Activated CD4-positive, CD25-positive, alpha-beta regulatory T cell (primary cell): ENCODE measurements around the gene CCDC186.
"Not testable (repeated sequence)": the region's sequence is repeated elsewhere in the genome, so short reads cannot be mapped to it uniquely, and the experiment has no call there.

ENCODE experiments used
- DNase-seq, 4 experiments: peaks; one replicate each; lab custom pipeline; 2025; lab: John Stamatoyannopoulos, UW

The CCDC186 gene

GRCh38 chr10:114173603-114173920, 441 bp downstream of the CCDC186 start:
- DNase-seq, result no peak

GRCh38 chr10:114172776-114173602, 1.0 kb downstream of the CCDC186 start:
- DNase-seq, result no peak

- DNase-seq, result no peak
These were observed 1.8 kb downstream of the CCDC186 start for GRCh38 chr10:114172216-114172615.

DNA sequence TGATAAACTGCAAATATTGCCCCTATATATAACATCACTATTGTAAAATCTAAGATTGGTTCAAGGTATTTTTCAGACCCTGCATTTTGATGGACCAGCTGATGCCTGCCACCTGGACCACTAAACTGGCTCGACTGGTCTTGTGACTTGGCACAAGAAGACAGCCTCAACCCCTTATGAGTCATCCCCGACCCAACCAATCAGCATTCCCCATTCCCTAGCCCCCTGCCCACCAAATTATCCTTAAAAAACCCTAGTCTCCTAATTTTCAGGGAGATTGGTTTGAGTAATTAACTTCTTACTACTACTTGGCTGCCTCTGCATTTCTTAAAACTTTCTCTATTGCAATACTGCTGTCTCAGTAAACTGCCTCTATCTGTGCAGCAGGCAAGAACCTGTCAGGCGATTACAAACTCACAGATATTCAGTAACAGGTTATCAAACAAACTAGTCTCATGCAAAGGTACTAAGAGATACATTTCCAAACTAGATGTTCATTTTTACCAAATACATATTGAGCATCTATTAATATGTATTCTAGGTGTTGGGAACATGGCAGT, 5.5 kb downstream of the CCDC186 start:
- DNase-seq, result no peak

- no peak for DNase-seq
These were observed 6.0 kb downstream of the CCDC186 start for GRCh38 chr10:114167985-114168384.

DNA sequence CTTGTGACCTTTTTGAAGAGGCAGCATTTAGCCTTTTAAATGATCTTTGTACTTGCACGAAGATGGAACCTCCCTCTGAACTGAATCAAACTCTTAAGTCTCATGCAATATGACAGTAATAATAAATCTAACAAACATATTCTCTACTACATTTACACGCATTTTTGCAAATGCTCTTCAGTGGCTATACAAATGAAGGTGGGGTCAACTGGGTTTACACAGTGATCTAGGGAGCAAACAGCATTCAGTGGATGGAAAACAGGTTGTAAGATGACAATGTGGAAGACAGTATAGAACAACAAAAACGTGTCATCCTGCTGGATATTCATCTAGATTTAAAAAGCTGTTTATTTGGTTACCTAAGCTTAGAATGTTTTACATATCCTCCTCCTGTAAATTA, 7.5 kb downstream of the CCDC186 start:
- DNase-seq, result no peak

DNA sequence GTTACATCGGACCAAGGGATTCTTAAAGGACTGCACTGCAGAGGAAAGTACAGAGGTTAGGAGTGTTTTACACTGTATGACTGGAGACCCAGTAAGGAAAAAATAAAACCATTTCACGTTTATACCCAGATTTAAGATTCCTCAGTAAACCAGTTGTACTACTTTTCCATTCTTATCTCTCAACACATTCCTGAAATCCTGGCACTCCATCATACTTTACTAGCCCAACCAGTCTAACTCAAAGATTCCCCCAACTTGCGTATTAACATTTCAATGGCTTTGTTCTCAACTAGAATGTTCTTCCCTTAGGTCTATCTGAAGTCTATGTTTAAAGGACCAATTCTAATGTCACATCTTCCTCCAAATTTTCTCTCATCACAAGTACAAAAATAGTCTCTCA, 8.0 kb downstream of the CCDC186 start:
- DNase-seq, result no peak

DNA sequence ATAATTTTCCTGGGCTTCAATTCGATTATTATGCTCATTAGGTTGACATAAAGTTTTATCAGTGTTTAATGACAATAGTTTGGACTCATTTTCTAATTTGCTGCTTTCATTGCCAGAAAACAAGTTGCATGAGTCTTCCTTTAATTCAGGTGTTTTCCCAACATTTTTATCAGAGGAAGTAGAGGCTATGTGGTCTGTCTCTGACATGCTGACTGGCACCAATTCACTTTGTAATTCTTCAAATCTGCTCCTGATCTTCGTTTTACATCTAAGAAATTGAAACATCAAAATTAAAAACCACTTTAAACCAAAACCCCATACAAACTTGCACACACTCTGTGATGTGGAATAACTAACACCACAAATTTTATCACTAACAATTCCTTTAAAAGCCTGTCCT, 10.9 kb downstream of the CCDC186 start:
- DNase-seq, result no peak

DNA sequence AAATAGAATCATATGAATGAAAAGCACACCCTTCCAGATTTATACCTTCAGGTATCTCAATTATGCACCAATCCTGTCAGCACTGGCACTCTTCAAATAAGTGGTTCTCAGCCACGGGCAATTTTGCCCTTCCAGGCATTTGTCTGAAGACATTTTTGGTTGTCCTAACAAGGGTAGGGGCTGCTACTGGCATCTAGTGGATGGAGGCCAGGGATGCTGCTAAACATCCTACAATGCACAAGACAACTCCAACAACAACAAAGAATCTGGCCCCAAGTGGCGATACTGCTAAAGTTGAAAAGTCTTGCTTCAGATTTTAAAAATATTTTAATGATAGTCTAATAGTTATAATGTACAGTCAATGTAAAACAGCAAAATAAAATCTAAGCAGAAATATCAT, 16.1 kb downstream of the CCDC186 start:
- no peak for DNase-seq

DNA sequence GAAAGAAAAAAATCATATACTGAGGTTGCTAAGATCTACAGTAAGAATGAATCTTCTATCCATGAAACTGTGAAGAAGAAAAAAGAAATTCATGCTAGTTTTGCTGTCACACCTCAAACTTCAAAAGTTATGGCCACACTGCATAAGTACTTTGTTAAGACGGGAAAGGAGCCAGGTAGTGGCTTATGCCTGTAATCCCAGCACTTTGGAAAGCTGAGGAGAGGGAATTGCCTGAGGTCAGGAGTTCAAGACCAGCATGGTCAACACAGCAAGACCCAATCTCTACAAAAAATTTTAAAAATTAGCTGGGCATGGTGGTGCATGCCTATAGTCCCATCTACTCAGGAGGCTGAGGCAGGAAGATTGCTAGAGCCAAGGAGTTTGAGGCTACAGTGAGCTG, 22.1 kb downstream of the CCDC186 start:
- DNase-seq, result no peak

- no peak for DNase-seq
These were observed 22.5 kb downstream of the CCDC186 start for GRCh38 chr10:114151486-114151885.

DNA sequence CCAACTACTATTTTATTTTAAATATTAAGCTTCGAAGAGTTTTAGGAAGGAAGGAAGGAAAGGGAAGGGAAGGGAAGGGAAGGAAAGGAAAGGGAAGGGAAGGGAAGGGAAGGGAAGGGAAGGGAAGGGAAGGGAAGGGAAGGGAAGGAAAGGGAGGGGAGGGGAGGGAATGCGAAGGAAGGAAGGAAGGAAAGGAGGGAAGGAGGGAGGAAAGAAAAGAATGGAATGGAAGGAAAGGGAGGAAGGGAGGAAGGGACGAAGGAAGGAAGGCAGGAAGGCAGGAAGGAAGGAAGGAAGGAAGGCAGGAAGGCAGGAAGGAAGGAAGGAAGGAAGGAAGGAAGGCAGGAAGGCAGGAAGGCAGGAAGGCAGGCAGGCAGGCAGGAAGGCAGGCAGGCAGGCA, 24.5 kb downstream of the CCDC186 start:
- DNase-seq, result not testable (repeated sequence)

DNA sequence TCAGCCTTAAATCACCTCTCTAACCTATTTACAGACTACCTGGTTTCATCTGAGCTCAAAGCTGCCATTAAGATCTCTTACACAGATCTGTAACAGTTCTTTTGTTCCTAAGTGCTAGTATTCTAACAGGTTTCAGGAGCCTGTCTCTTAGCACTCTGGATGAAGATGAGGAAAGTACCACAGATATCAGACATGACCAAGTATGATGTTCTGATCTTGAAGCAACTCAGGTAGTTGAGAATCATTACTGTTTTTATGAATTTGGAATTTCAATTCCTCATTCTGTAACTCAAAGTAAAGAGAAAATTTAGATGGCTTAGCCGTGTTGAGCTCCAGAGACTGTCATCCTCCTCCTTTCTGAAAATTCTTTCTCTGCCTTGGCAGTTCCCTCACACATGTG, 30.8 kb downstream of the CCDC186 start:
- DNase-seq, result no peak

DNA sequence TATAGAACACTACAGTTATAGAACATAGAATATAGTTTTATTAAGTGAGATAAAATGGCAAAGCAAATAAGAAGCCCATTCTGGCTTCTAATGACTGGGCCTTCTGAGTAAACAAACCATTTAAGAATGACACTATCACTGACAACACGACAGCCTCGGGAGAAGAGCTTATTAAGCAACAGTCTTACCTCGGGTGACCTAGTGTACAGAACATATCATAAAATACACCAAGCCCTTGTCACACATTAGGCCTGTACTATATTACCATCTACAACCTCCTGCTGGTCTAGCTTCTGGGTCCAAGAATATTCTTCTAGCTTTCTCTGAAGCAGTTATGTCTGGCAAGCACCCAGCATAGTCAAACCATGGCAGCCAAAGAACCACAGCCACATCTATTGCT, 32.0 kb downstream of the CCDC186 start:
- DNase-seq, result no peak

DNA sequence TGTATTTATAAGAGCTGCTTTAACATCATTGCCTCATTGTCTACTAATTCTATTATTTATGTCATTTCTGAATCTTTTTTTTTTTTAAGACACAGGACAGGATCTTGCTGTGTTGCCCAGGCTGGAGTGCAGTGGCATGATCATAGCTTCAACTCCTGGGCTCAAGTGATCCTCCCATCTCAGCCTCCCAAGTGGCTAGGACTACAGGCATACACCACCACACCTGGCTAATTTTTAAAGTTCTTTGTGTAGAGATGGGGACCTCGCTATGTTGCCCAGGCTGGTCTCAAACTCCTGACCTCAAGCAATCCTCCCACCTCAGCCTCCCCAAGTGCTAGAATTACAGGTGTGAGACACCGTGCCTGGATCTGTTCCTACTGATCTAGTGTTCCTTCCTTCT, 33.2 kb downstream of the CCDC186 start:
- not testable (repeated sequence) for DNase-seq

DNA sequence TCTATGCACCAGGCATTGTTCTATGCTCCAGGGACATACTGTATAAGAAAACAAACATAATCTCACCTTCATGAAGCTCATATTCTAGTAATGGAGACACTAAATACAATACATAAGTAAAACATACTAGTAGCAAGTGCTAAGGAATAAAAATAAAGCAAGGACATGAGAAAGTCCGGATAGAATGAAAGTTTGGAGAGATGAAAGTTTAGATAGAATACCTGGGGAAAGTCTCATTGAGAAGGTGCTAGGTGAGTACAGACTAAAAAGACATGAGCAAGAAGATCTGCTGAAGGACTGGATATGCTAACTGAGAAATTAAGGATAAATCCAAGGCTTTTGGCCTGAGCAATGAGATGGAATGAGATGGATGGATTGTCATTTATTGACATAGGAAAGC, 34.0 kb downstream of the CCDC186 start:
- DNase-seq, result no peak

- no peak for DNase-seq
These were observed 35.4 kb downstream of the CCDC186 start for GRCh38 chr10:114138581-114138980.

- no peak for DNase-seq
These were observed 38.5 kb downstream of the CCDC186 start for GRCh38 chr10:114135476-114135875.

DNA sequence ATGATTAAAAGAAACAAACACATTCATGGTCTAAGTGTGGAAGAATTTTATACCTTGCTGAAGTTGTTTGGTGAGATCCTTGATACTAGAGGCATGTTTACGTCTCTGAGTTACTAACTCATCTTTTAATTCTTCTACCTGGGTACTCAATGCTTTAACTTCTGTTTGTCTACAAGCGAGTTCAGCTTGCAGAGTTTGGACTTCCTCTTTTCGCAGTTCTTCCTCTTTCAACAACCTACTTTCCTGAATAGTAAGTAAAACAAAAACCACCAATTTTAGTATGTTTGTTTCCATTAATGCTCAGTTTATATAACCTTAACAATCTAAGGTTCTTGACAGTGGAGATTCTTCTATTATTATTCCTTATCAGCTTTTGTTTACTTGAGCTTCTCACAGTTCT, 42.9 kb downstream of the CCDC186 start:
- DNase-seq, result no peak

GRCh38 chr10:114121031-114121430, 53.0 kb downstream of the CCDC186 start:
- no peak for DNase-seq

DNA sequence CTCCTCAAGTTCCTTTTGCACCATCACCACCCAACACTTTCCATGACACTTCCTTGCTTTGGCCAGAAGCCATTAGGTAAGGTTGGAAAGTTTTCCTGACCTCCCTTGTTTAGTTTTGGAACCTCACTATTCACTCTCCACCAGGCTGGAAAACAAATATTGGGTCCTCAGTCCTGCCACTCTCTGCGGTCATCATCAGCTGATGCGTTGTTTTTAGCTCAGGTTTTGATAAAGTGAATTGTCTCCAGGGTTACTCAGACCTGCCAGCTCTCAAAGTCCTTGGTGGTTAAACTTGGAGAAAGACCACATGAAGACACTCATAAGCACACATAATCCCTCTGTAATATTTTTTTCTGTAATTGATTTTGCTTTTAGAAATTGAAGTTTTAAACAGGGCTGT, 55.5 kb downstream of the CCDC186 start:
- DNase-seq, result no peak

DNA sequence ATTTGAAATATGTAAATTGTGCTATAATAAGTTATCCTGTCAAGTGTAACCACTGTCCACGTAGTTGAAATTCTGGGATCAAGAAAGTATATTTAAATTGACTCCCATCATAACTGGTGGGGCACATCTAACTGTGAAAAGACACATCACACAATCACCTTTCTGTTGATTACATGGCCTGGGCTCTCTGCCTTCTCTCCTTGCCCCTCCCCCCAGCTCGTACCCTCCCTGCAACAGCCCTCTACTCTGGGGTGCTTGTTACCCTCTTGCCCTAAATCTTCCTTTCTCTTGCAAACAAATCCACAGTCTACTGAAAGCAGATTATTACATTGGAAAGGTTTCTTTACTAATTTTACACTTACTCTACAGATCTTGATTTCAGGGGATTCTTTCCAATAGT, 56.3 kb downstream of the CCDC186 start:
- DNase-seq, result no peak

- DNase-seq, result no peak
These were observed 58.1 kb downstream of the CCDC186 start for GRCh38 chr10:114115661-114116445.
